NB4 (cell line): Measurements from ENCODE around the gene PPP2R5C.

Experiments
- POLR2A ChIP-seq: IDR thresholded peaks from 2 replicates; pipeline ENCODE4 v1.6.1; 2011; ENCODE audit warnings: mild to moderate bottlenecking; ENCODE audit not compliant: insufficient read length; ENCODE audit errors: extremely low read depth
- TF ChIP-seq, protein P1 (sequence below): IDR thresholded peaks from one replicate; pipeline ENCODE4 v1.5.1; 2012; ENCODE audit warnings: low read depth, low read length

DNA sequence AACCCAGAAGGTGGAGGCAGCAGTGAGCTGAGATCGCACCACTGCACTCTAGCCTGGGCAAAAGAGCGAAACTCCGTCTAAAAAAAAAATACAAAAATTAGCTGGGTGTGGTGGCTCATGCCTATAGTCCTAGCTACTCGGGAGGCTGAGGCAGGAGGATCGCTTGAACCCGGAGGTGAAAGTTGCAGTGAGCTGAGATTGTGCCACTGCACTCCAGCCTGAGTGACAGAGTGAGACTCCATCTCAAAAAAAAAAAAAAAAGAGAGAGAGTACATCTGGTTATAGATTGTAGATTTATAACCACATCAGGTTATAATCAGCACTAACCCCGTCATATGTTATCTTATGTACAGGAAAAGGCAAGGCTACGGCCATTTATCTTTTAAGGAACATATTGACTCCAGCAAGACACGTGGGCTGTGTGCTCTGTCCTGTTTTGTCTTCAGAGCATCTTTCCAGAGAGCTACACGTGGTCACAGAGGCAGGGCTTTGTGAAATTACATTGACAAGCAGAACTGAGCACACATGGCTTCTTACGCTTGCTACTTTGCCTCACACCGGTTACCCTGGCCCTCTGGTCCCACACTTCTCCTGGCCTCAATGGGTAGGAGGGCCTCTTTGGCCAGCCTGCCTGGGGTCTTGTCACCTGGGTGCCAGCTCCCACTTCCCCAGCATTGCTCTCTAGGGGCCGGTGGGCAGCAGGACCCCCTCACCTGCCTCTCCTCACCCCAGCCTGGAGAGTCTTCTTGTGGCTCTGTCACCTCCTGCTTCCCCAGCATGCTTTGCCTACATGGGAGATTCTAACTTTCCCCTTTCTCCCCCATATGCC is 196.1 kb downstream of the PPP2R5C start:
- TF ChIP-seq, protein P1, sequence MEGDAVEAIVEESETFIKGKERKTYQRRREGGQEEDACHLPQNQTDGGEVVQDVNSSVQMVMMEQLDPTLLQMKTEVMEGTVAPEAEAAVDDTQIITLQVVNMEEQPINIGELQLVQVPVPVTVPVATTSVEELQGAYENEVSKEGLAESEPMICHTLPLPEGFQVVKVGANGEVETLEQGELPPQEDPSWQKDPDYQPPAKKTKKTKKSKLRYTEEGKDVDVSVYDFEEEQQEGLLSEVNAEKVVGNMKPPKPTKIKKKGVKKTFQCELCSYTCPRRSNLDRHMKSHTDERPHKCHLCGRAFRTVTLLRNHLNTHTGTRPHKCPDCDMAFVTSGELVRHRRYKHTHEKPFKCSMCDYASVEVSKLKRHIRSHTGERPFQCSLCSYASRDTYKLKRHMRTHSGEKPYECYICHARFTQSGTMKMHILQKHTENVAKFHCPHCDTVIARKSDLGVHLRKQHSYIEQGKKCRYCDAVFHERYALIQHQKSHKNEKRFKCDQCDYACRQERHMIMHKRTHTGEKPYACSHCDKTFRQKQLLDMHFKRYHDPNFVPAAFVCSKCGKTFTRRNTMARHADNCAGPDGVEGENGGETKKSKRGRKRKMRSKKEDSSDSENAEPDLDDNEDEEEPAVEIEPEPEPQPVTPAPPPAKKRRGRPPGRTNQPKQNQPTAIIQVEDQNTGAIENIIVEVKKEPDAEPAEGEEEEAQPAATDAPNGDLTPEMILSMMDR = no peak
- no peak for TF ChIP-seq POLR2A
